GM21360 (cell line): ENCODE data around the gene CNN1.

ENCODE experiments used
- ATAC-seq: cut with Tn5 transposase; IDR thresholded peaks from one replicate; pipeline ENCODE4 v1.9.1; 2021; ENCODE audit warnings: mild to moderate bottlenecking, moderate library complexity; ENCODE audit not compliant: unreplicated experiment

CNN1 gene

DNA sequence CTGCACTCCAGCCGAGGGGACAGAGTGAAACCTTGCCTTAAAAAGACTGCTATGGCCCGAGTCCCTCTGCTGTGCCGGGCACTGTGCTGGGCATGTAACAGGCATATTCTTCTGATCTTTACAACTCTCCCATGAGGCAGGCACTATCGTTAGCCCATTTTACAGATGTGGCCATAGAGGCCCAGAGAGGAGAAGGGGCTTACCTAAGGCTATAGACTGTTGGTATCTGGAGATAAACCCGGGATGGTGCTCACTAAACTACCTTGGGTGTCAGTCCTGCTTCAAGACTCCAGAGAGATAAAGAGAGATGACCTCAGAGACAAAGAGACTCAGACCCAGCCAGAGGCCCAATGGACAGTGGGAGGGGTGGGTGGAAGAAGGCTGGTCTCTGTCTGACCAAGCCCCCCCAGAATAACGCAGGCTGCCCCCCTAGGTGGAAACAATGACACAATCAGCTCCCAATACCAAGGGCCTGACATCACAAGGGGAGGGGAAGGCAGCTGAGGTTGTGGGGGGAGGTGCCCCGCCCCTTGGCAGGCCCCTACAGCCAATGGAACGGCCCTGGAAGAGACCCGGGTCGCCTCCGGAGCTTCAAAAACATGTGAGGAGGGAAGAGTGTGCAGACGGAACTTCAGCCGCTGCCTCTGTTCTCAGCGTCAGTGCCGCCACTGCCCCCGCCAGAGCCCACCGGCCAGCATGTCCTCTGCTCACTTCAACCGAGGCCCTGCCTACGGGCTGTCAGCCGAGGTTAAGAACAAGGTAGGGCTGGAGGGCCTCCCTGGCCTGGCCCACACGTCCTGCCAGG lies at the start of gene CNN1:
Gene CNN1 (plus strand): TSS at position 620 of the 805 bp plus-strand sequence. CDS start 77 bp downstream, at position 697.
- ATAC-seq: no peak

DNA sequence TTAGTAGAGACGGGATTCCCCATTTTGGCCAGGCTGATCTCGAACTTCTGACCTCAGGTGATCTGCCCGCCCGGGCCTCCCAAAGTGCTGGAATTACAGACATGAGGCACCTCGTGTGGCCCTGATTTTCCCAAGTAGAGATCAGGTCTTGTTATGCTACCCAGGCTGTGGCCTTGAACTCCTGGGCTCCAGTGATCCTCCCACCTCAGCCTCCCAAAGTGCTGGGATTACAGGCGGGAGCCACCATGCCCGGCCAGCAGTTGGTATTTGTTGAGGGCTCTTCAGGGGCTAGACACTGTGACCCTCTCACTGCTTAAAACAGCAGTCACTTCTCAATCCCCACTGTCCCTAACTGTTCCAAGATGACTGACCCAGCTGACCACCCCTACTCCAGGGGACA lies 49.3 kb upstream of the CNN1 start:
- ATAC-seq: no peak

DNA sequence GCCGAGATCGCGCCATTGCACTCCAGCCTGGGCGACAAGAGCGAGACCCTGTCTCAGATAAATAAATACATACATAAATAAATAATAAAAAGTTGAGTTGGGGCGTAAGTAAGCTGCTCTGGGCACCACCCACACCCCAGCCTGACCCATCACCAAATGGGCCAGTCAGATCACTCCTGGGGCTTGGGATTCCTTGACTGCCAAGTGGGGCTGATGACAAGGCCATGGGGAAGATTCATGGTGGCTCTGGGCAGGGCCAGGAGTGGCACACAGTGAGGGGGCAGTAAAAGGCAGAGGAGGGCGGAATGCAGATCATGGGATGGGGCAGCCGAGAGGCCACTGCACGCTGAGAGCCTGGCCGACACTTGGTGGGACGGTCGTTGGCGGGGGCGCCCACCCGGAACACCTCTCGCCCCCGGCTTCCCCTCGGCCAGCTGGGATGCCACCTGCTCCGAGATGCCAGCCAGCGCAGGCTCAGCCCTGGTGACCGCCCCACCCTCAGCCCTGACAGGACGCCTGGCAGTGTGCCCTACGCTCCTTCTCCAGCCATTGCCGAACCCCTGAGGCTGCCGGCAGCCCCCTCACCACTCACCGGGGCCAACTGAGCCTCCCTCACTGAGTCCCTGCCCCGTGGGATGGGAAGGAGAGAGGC lies 43.9 kb upstream of the CNN1 start:
- ATAC-seq: no peak

DNA sequence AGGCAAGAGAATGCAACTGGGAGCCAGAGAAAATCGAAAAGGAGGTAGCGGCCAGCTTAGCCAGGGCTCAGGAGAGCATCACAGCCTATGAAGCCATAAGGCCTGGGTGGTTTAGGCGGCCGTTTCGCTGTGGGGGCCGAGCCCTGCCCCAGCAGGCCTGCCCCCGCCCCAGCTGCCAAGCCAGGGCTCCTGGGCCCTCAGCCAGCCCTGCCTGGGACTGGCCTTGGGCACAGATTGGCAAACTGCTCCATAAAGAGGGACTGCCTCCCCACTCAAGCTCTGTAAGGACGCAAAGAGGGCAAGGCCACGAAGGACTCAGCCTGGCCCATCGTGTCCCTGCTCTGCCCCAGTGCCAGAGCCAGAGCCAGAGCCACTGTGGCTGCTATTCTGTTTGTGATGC lies 43.2 kb upstream of the CNN1 start:
- ATAC-seq: no peak

DNA sequence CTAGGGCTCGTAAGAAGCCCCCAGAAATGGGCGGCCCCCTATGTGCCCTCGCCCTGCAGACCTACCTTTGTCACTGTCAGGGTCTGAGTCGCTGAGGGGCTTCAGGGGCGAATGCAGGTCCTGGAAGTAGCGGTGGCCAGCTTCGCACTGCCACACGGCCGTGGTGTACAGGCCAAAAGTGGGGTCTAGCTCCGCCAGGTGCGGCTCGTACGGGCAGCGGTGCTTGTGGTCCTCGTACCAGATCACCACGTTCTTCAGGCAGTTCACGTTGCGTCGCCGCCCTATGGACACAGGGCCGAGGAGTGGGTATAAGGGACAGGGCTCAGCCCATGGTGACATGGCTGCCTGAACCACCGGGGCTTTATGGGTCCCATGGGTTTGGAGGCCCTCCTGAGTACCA lies 42.8 kb upstream of the CNN1 start:
- ATAC-seq: no peak

DNA sequence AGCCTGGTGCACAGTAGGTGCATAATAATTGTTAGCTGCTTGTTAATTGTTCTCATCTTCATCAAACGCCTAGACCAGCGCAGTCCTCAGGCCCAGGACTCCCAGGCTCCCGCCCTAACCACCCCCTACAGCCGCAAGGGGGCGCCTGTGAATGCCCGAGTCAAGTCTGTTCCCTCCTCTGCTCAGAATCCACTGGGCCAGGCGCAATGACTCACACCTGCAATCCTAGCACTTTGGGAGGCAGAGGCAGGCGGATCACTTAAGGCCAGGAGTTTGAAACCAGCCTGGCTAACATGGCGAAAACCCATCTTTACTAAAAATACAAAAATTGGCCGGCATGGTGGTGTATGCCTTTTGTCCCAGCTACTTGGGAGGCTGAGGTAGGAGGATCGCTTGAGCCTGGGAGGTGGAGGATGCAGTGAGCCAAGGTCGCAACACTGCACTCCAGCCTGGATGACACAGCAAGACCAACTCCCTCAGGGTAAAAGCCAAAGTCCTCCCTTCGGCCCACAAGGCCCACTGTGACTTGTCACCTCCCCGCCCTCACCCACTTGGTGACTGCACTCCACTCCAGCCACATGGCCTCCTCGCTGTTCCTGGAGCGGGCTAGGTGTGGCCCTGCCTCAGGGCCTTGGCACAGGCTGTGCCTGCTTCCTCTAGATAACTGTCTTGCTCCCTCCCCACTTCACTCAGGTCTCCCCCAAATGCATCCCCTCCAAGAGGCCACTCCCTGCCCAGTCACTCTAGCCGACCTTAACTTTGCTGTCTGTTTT lies 42.1 kb upstream of the CNN1 start:
- ATAC-seq: no peak

DNA sequence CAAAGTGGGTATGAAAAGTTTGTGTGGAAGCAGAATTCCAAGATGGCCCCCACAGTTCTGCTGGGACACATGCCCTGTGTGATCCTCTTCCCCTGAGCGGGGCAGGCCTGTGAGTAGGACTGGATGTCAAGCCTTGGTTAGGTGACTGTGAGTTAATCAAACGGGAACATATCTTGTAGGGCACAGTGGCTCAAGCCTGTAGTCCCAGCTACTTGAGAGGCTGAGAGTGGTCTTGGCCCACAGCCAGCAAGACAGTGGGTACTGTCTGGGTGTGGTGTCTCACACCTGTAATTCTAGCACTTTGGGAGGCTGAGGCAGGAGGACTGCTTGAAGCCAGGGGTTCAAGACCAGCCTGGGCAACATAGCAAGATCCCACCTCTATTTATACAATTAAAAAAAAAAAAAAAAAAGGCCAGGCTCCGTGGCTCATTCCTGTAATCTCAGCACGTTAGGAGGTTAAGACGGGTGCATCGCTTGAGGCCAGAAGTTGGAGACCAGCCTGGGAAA lies 39.4 kb upstream of the CNN1 start:
- ATAC-seq: no peak

DNA sequence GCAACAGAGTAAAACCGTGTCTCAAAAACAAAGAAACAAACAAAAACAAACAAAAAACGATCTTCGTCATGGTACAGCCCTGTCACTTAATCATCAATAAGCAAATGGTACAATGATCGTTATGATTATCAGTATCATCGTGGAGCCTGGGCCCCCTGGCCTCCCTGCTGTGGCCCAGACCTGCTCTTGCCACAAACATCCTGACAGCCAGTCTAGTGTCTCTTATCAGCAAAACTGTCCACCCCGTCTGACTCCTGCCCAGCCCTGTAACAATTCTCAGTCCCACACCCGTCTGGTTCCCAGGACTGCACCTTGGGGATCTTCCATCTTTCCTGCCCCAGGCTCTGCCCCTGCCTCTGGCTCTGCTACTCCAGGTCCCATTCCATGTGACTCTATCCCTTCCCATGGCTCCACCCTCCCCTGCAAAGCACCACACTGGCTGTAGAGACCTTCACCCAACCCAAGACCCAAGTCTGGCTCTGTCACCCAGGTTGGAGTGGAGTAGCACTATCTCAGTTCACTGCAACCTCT lies 38.7 kb upstream of the CNN1 start:
- no peak for ATAC-seq

DNA sequence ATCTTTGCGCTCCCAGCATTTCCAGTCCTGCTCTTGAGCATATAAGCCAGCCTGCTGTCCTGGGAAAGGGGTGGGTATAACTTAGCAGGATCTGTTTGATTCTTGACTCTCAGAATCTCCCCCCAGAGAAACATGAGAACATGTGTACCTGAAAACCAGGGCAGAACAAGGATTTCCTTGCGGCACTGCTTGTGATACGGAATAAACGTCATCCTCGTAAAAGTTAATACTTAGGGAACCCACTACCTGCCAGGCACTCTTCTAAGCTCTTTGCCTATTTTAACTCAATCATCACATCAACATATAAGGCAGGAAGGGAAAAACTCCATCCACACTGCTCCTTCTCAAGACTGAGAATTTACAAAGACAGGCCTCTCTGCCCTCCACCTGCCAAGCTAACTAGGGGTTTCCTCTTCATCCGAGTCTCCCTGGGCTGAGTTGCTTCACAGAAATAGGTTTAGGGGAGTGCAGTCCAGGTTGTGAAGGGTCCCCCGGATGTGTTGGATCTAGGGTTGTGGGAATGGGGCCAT lies 34.1 kb upstream of the CNN1 start:
- no peak for ATAC-seq

DNA sequence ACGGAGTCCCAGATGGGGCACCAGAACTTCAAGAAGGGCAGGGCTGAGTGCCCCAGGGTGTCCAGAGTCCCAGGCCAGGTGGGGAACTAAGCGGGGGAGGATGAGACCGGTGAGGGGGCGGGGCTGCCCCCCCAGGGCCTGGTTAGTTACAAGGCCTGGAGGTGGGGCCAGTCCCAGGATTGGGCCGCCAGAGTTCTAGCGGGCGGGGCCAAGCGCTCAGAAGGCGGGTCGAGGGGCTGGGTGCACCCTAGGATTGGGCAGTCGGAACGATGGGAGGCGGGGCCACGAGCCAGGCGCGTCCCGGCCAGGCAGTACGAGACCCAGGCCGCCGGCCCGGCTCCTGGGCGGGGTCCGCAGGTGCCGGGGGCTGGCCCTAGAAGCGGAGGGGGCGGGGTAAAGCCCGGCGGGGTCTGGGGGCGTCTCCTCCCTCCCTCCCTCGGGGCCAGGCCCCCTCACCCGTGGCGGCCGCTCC lies 33.6 kb upstream of the CNN1 start:
- ATAC-seq: peak; percentile 89

DNA sequence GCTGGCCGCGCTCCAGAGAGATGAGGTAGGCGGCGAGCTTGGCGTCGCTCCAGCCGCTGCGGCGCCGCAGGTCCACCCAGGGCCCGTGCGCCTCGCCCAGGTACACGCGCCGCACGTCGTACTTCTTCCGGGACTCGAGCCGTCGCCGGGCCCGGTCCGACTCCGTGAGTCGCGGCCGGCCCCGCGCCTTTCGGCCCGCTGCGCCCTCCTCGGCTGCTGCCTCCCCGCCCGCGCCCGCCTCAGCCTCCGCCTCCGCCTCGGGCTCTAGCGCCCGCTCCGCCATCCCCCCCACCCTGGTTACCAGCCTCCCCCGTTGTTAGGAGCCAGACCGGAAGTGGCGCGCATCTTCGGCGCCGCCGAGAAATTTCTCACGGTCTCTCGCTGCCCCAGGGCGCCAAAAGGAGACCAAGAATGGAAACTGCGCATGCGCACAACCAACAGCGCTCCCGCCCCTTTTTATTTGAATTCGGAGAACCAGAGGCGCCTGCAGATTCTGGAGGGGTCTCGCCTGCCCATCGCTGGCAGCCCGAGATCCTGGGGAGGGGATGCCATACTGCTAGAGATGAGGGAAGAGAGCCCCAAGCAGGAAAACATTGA lies 33.0 kb upstream of the CNN1 start, which contains the start of gene ZNF653:
Gene ZNF653 (minus strand): TSS at position 336 of the 597 bp plus-strand sequence. CDS start 53 bp downstream, at position 283.
- peak; percentile 44 for ATAC-seq

DNA sequence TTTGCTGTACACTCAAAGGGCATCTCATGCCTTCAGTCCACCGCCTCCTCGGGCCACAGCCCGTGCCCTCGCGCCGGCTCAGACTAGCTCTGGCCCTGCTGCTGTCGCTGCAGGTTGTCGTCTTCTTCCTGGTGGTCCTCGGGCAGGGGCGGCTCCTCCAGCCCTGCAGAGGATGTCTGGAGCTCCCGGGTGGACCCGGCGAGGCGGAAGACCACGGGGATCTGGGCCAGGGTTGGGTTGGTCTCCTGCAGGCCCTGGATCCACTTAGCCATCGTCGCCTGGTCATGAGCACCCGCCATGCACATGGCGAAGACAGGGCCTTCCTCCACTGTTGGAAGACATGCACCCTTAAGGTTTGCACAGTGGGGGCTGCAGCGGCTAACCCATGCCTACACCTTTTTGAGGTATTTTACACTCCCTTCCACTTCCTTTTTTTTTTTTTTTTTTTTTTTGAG lies 32.5 kb upstream of the CNN1 start:
- peak; percentile 27 for ATAC-seq

DNA sequence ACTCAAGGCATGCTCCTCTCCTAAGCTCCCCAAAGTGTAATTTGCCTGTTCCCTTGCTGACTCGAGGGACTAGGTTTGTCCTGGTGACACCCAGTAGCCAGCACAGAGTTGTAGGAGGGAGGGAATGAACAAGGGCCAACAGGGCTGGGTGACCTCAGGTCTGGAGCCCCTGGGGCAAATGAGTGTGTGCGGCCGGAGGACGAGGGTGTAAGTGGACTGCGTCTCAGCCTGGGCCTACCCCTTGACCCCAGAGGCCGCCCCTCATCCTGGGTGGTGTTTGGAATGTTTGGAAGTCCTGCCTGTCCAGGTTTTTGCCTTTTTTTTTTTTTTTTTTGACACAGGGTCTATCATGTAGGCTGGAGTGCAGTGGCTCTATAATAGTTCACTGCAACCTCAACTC lies 31.7 kb upstream of the CNN1 start:
- no peak for ATAC-seq

DNA sequence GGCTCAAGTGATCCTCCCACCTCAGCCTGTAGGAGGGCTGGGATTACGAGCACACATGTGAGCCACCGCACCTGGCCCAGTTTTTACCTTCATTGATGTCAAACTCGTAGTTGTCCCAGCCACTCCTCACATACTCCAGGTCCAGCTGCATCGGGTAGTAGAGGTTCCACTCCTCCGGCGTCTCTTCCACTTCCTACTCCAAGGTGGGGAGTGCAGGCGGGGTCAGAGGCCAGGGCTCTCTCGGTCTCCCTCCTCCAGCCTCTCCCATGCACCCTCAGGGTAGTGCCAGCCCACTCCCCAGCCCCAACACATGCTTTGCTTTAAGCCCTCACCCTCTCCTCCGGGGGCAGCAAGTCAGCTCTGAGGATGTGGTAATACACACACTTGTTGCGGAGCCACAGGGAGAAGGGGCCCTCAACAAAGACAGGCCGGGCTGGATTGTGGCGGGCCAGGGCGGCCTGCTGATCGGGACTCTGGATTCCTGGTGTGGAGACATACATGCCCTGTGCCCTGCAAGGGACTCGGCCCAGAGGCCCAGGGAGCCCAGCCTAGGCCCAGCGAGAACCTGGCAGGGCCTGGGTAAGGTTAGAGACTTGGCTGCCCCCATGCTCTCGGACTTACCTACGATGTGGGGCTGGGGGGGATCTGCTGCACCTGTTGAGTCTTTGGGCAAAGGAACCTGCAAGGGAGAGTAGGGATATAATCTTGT lies 31.1 kb upstream of the CNN1 start:
- no peak for ATAC-seq

DNA sequence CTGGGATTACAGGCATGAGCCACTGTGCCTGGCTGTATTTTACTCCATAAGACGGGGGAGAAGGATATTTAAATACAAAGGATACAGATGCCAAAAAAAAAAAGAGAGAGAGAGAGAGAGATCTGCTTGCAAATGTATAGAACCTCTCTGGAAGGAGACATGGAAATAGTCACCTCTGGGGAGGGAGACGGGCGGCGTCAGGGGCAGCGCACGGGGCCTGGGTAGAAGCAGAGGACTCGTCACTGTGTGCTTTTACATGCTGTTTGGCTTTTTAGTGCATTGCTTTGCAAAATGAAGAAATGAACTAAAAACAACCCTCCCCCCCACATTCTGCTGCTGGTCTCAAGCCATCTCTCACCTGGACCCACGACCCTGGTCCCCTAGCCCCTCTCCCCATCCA lies 28.2 kb upstream of the CNN1 start:
- no peak for ATAC-seq

DNA sequence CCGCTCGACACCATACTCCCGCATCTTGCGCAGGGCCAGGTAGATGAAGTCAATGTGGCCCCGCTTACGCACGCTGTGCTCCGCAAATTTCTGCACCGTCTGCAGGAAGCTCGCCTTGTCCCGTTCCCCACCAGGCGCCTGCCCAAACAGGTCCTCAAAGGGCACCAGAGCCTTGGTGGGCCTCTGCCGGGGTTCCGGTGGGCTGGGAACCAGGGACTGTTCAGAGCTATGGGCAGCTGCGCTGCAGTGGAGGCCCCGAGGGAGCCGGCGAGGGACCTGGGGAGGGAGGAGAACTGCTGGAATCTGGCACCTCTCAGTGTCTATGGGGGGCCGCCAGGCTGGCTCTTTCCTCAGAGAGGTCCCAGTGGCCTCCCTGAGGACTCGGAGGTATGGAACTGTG lies 24.7 kb upstream of the CNN1 start:
- ATAC-seq: no peak

DNA sequence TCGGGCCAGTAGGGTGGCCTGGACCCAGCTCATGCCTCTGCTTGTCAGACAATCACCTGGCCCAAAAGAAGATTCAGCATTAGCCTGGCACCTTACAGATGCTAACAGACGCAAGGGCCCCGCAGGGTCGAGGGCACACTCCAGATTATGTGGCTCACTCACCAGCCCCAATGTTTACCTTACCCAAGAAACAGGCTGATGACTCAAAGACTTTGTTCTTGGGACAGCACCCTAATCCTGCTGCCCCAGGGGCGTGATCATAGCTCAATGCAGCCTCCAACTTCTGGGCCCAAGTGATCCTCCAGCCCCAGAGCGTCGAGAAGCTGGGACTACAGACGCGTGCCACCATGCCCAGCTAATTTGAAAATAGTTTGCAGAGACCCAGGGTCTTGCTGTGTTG lies 19.5 kb upstream of the CNN1 start:
- no peak for ATAC-seq

DNA sequence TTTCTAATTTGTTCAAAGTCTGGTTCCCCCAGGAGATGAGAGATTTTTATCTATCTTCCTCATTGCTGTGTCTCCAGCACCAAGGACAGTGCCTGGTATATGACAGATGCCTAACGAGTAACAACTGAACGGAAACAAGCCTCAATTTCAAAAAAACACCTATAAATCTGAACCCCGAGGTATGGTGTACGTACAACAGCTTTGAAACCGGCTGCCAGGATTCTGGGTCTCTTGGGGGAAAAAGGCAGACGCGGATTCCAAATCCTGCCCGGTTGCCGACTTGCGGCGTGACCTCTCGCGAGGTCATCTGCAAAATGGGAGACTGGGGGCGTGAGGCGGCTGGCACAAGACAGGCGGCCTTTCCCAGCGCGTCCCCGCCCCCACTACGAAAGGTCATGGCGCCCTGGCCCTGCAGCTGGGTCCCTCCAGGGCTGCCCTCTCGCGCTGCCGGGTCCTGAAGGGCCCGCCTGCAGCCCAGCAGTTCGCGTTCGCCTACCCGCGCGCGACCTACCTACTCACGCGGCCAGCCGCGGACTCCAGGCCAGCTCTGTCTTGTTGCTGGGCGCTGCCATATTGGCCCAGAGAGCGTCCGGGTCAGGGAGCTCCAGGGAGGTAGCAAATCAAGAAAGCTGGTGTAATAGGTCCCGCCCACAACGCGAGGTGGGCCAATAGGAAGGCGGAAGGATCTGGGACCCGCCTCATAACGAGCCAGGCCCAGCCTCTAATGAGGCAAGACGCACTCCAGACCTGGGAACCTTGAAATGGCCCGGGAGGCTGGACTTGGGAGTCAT lies 9.9 kb upstream of the CNN1 start, which contains the start of gene ECSIT:
Gene ECSIT (minus strand): TSS at position 584 of the 791 bp plus-strand sequence. CDS start 9,964 bp downstream, outside the sequence.
- ATAC-seq: peak; percentile 91

DNA sequence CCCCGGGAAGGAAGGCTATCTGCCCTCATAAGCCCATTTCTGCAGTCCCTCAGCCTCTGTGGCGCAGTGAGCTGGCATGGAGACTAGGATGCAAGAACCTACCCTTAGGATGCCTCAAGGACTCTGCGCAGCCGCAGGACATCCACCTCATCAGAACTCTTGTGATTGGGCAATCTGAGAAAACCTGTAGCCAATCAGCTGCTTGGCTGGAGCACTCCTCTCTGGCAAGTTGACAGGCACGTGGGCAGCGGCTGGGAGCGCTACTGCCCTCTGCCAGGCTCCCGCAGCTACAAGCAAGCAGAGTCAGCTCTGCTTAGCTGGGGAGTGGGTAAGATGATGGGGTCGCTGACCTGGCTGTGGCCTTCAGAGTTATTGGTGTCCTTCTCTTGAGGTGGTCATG lies 8.2 kb upstream of the CNN1 start:
- no peak for ATAC-seq
